ENCODE results near the gene ADTRP.

DNA sequence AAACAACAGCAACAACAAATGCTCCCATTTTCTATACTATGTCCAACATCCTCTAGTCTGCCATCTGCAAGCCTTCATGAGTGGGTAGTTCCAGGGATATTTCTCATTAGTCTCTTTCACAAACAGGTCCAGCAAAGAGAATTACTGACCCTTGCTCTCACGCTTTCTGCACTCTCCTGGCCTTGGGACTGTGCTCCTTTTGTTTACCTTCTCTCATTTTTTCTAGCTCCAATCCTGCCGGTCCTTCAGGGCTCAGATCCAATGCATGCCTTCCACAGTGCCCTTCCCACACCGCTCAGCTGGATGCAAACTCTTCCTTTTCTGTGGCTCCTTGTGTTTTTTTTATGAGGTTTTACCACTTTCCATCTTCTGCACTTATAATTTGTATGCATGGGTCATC is 47.2 kb downstream of the ADTRP start:
- TF ChIP-seq, protein P1, sequence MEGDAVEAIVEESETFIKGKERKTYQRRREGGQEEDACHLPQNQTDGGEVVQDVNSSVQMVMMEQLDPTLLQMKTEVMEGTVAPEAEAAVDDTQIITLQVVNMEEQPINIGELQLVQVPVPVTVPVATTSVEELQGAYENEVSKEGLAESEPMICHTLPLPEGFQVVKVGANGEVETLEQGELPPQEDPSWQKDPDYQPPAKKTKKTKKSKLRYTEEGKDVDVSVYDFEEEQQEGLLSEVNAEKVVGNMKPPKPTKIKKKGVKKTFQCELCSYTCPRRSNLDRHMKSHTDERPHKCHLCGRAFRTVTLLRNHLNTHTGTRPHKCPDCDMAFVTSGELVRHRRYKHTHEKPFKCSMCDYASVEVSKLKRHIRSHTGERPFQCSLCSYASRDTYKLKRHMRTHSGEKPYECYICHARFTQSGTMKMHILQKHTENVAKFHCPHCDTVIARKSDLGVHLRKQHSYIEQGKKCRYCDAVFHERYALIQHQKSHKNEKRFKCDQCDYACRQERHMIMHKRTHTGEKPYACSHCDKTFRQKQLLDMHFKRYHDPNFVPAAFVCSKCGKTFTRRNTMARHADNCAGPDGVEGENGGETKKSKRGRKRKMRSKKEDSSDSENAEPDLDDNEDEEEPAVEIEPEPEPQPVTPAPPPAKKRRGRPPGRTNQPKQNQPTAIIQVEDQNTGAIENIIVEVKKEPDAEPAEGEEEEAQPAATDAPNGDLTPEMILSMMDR (IDR thresholded peaks at IDR 0.05): no peak
- TF ChIP-seq EP300 (IDR thresholded peaks at IDR 0.05) (no peak), POLR2AphosphoS5 (IDR thresholded peaks at IDR 0.05) (no peak)
